GM18499 (cell line): Measurements from ENCODE around the gene PRUNE2.
"Not testable (repeated sequence)": the region's sequence is repeated elsewhere in the genome, so short reads cannot be mapped to it uniquely, and the experiment has no call there.

Source experiments
- ATAC-seq: cut with Tn5 transposase; IDR thresholded peaks from one replicate; pipeline ENCODE4 v1.9.1; 2021; ENCODE audit warnings: moderate number of reproducible peaks; ENCODE audit not compliant: insufficient read depth, unreplicated experiment

The PRUNE2 gene

GRCh38 chr9:76751001-76751400, 154.9 kb downstream of the PRUNE2 start:
- ATAC-seq: no peak

GRCh38 chr9:76744336-76744735, 161.6 kb downstream of the PRUNE2 start:
- no peak for ATAC-seq

- ATAC-seq: no peak
Observed at GRCh38 chr9:76743931-76744330, 162.0 kb downstream of the PRUNE2 start.

GRCh38 chr9:76742890-76743289, 163.0 kb downstream of the PRUNE2 start:
- not testable (repeated sequence) for ATAC-seq

- no peak for ATAC-seq
Observed at GRCh38 chr9:76741524-76741923, 164.4 kb downstream of the PRUNE2 start.

GRCh38 chr9:76738402-76738801, 167.5 kb downstream of the PRUNE2 start:
- no peak for ATAC-seq

GRCh38 chr9:76737154-76737902, 168.6 kb downstream of the PRUNE2 start:
- no peak for ATAC-seq

- ATAC-seq: no peak
Observed at GRCh38 chr9:76734716-76735115, 171.2 kb downstream of the PRUNE2 start.

- no peak for ATAC-seq
Observed at GRCh38 chr9:76733096-76733495, 172.8 kb downstream of the PRUNE2 start.

GRCh38 chr9:76732341-76732958, 173.5 kb downstream of the PRUNE2 start:
- no peak for ATAC-seq

- no peak for ATAC-seq
Observed at GRCh38 chr9:76730801-76731200, 175.1 kb downstream of the PRUNE2 start.

GRCh38 chr9:76729980-76730737, 175.8 kb downstream of the PRUNE2 start:
- no peak for ATAC-seq

- no peak for ATAC-seq
Observed at GRCh38 chr9:76729116-76729515, 176.8 kb downstream of the PRUNE2 start.

- no peak for ATAC-seq
Observed at GRCh38 chr9:76725885-76726284, 180.0 kb downstream of the PRUNE2 start.

GRCh38 chr9:76725011-76725546, 180.8 kb downstream of the PRUNE2 start:
- ATAC-seq: no peak

GRCh38 chr9:76720245-76720644, 185.7 kb downstream of the PRUNE2 start:
- no peak for ATAC-seq

GRCh38 chr9:76718166-76718565, 187.7 kb downstream of the PRUNE2 start:
- ATAC-seq: no peak

- no peak for ATAC-seq
Observed at GRCh38 chr9:76717613-76718012, 188.3 kb downstream of the PRUNE2 start.

- no peak for ATAC-seq
Observed at GRCh38 chr9:76717176-76717575, 188.7 kb downstream of the PRUNE2 start.

- no peak for ATAC-seq
Observed at GRCh38 chr9:76716085-76716672, 189.7 kb downstream of the PRUNE2 start.

- ATAC-seq: no peak
Observed at GRCh38 chr9:76713381-76713780, 192.5 kb downstream of the PRUNE2 start.
